ENCODE data around the gene LRRIQ3.
"Not testable (repeated sequence)": the region's sequence is repeated elsewhere in the genome, so short reads cannot be mapped to it uniquely, and the experiment has no call there.

LRRIQ3 gene, protein sequence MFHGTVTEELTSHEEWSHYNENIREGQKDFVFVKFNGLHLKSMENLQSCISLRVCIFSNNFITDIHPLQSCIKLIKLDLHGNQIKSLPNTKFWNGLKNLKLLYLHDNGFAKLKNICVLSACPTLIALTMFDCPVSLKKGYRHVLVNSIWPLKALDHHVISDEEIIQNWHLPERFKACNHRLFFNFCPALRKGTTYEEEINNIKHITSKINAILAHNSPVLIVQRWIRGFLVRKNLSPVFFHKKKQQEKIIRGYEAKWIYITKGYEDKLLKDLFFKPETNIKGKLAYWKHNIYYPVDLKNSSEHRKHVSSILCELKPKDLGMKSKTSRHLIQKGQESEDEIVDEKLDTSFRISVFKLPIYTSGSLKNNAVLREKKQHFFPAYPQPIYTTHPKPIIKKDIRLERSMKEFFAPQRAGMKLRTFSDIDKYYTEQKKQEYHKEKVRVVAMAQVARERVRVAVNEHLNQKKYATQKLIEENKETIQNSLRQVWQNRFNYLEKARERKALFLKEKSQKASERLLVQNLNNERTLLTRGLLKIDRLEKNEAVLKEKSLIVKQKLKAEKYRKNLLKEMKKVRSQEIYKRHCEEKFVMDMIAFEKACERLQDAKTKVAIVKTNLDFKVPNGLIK

DNA sequence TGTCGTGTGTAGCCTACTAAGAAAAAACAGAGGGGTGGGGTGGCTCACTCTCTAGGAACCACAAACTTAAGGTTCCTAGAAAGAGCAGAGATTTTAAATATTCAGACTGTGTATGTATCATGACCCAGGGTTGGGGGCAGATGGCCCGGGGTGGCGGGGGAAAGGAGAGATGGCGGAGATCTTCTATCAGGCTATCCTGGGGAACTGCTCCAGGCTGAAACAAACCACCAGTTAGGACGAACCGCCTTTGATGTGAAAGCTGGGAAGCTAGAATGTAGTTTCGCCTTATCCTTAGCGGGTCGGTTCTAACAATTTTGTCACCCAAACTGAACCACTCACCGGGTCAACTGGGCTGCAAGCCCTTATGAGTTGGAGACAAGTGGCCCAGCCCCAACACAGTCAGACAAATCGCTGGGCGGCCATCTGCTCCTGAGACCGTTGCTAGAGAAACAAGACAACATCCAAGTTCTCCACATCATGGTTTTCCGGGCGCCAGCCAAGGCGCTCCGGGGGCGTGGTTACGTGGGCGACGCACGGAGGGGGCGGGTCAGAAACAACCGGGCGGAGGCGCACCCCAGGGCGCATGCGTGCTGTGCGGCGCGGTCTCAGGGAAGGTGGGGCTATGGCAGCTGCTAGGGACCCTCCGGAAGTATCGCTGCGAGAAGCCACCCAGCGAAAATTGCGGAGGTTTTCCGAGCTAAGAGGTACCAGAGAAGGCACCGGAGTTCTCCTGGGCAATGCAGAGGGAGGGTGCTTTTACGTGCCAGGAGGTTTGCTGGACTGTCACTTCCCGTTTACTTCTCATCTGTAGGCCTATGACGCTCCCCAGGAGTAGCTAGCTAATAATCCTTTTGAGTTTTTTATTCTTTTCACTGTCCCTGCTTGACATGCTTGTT lies at the start of gene LRRIQ3, which contains the start of gene FPGT:
LRRIQ3 (minus strand) TSS at position 520 of the 896 bp plus-strand sequence. CDS start 14,492 bp downstream, outside the sequence.
FPGT (plus strand) TSS at position 586 of the 896 bp plus-strand sequence; CDS start at position 623, 37 bp downstream.
- intact Hi-C loops (cut with DNase I): no loop called here
- peak; percentile 89 to 99 (median 93) for DNase-seq

DNA sequence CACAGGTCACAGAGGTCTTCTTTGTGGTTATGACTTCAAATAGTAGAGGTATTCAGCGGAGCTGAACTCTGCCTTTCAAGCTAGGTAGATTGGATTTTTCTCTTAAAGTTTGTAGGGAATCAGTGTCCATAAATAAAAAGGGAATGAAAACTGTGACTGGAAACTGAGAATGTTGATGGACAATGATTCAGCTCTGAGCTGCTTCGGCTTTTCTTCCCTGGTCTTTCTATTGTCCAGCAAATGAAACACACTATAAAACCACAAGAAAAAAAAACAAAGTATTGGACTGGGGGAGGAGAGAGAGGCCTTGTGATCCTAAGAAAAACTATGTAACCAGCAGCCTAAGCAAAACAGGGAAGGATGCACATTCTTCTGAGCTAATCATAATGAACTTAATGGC lies 48.3 kb upstream of the LRRIQ3 start:
- intact Hi-C loops (cut with DNase I): no loop called here
- no peak for DNase-seq

DNA sequence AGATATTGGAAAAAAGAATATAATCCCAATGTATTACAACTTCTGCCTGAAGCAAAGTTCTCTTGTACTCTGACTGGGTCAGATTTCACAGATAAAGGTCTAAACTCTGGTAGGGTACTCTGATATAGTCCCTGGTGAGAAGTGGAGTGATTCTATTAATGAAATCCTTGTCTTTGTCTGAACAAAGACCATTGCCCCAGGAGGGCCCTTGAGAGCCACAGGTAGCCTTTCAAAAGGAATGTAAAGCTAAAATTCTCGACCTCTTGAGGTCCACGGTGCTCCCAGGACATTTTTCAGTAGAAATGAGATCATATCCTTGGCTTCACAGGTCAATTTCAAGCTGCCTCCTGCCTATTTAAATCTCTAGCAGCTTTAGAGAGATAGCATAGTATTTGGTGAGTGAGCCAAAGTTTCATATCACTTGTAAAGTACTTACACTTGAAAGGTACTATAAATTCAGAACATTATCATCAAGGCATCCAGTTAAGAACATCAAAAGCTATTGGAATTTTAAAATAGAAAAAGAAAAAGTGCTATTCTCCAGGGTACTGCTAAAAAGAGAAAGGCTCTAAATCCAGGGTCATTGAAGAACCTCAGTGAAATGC lies 47.3 kb upstream of the LRRIQ3 start:
- intact Hi-C loops (cut with DNase I): no loop called here

DNA sequence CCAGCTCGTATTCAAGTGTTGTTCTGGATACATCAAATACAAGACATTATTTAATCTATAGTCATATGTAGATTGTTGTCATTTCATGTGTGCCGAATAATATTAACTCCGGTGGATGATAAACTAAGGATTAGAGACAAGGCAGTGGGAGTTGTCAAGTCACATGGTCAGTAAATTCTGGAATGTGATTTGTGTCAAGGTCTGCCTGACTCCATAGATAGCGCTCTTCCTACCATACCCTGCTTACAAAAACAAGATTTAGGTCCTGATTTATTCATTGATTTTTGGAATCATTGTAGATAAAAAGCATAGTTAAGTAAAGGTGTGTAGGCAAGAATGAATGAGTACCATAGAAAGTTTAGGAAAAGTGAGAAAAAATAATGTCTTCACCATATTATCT lies 39.8 kb upstream of the LRRIQ3 start:
- no peak for DNase-seq
- intact Hi-C loops (cut with DNase I): no loop called here

More for the DNA sequence above, 47.3 kb upstream of the LRRIQ3 start:
- DNase-seq: no peak

DNA sequence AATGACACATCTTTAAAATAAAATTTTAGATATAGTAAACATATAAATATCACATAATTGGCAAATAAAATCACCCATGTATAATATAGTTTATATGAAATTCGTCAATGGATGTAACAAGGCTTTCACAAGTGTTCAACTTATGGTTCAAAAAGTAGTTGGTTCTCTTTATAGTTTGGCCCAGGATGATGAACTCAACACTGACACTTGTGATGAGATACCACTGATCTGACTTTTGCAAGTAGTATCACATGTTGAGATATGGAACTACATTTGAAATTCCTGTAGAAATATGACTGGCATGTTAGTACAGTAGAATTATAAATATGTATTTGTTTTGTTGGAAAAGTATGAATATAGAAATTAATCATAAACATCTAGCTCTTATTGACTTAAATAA lies 39.1 kb upstream of the LRRIQ3 start:
- DNase-seq: no peak
- intact Hi-C loops (cut with DNase I): no loop called here

DNA sequence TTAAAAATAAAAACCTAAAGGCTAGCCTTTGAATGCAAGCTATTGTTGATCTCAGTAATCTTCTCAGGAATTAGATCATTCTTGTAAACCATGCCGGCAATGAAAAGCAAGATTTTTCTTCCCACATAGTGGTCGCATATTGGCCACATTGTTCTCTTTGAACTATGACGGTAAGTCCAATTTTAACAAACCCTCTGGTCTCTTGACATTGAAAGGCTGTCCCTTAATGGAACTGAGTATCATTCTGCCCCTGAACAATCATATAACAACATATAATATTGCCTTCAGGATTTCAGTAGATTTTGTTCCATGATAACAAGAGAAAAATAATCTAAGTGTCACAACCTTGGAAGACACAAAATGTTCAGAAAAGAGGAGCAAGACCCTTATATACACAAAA lies 38.5 kb upstream of the LRRIQ3 start:
- intact Hi-C loops (cut with DNase I): no loop called here
- no peak for DNase-seq

DNA sequence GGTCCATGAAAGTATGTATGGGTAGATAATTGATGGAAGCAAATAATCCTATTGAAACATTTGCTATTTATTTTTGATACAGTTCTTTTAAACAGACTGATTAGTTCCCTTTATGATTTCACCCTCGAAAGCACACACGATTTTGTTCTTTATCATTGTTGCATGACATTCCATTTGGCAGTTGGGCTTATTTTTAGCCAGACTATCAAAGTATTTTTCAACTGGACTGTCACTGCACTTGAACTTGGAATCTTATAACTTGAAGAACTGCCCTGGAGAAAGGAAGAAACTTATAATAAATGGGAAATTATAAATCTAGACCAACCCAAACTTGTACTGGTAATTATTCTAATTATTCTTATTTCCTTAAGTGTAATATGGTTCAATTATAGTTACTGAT lies 37.2 kb upstream of the LRRIQ3 start, which contains the start of gene TNNI3K:
TNNI3K (plus strand) TSS at position 235 of the 400 bp plus-strand sequence; CDS start at position 300, 65 bp downstream.
- DNase-seq: no peak
- intact Hi-C loops (cut with DNase I): no loop called here

DNA sequence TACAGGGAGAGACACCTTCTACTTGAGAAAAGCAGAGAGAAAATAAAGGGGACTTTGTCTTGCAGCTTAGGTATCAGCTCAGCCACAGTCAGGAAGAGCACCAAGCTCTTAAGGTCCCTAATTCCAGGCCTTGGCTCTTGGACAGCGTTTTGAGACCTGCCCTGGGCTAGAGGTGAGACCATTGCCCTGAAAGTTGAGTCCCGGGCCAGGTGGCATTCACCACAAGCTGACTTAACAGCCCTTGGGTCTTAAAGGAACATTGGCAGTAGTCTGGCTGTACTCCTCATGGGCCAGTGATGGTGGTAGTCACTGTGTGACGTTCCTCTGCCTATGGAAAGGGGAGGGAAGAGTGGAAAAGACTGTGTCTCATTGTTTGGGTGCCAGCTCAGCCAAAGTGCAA lies 25.5 kb upstream of the LRRIQ3 start:
- intact Hi-C loops (cut with DNase I): no loop called here
- DNase-seq: peak in 1 of 10 donors; percentile 20

DNA sequence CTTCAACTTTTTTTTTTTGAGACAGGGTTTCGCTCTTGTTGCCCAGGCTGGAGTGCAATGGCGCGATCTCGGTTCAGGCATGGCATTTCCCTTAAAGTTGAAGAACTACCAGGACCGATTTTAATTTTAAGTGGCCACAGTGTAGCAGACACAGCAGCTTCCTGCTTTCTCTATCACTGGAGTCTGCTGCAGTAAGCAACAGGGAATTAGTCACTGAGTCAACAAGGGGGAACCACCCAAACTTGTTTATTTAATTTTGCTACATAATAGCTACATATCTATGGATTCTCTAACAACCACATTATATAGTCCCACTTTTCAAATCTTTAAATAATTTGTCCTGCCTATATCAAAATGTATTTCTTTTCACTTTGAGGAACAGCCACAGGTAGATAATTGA lies 24.7 kb upstream of the LRRIQ3 start:
- intact Hi-C loops (cut with DNase I): no loop called here
- no peak for DNase-seq

DNA sequence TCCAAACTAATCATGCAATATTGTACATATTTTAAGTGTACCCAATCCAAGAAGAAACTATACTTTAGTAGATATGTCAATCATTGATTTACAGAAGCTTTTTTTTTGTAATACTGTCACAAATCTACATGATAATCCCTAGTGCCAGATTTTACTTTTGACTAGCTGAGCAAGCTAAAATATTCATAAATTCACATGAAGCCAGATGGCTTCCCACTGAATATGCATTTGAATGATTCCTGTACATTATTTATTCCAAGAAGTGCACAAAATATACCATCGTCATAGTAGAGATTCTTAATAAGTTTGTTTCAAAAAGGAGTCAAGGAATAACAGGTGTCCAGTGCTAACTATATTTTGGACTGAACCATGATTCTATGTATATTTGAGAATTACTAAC lies 17.3 kb upstream of the LRRIQ3 start:
- intact Hi-C loops (cut with DNase I): no loop called here
- no peak for DNase-seq

DNA sequence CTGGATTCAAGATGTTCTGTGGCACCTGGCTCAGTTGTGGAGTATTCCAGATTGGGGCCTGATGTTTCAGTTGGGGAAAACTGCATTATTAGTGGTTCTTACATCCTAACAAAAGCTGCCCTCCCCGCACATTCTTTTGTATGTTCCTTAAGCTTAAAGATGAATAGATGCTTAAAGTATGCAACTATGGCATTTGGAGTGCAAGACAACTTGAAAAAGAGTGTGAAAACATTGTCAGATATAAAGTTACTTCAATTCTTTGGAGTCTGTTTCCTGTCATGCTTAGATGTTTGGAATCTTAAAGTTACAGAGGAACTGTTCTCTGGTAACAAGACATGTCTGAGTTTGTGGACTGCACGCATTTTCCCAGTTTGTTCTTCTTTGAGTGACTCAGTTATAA lies 7.3 kb upstream of the LRRIQ3 start:
- no peak for DNase-seq
- intact Hi-C loops (cut with DNase I): no loop called here

DNA sequence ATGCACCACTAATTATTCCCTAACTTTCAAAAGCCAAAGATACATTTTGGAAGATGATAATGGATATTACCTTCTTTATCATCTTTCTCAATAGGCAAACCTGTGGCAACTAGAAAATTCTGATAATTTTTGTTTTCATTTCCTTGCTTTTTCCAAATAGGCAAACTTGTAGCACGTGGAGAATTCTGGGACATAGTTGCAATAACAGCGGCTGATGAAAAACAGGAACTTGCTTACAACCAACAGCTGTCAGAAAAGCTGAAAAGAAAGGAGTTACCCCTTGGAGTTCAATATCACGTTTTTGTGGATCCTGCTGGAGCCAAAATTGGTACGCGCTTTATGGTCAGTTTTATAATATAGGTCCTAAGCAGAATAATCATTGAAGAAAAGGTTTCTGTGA lies 1.5 kb upstream of the LRRIQ3 start:
- no peak for DNase-seq
- intact Hi-C loops (cut with DNase I): no loop called here

DNA sequence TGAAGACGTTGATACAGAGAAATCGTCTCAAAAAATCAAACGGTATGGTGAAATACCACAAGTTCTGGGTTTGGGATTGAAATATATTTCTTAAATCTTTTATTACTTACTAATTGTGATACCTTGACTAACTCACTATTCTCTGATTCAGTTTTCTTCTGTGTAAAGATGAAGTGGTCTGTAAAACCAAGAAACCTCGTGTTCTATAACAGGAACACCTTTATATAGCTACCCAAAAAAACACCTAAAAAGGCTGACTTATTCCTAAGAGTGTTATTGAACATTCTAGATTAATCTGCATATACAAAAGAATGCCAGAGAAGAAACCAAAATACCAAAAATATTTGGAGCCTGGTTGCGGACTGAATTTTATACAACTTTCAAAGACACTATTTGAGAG lies 721 bp downstream of the LRRIQ3 start:
- intact Hi-C loops (cut with DNase I): no loop called here
- DNase-seq: no peak

DNA sequence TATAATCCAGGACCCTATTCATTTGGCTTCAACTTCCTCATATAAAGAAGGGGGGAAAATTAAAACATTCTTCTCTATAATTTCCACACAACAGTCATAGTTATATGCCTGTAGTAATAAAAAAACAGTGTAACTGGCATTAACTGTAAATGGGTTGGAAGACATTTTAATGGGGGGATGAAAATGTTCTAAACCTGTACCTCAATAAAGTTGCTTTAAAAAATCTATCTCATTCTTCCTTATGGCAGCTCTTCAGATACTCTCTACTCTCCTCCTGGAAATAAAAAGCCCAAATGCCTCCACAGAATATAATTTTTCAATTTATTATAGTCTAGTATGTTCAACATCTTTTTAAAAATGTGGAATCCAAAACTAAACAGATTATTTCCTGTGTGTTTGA lies 2.6 kb downstream of the LRRIQ3 start:
- intact Hi-C loops (cut with DNase I): no loop called here
- no peak for DNase-seq

DNA sequence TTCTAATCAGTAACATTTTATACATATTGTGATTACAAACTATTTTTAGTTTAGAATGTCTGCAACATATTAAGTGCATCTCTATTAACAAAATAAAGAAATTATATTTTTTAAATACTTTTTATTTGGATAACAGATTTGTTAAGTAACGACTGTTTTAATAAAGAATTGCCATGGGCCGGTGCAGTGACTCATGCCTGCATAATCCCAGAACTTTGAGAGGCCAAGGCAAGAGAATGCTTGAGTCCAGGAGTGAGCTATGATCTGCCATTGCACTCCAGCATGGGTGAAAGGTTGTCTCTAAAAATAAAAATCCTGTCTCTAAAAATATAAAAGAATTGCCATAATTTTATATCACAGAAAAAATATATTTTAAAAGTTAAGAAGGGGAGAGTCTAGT lies 4.1 kb downstream of the LRRIQ3 start:
- DNase-seq: no peak

DNA sequence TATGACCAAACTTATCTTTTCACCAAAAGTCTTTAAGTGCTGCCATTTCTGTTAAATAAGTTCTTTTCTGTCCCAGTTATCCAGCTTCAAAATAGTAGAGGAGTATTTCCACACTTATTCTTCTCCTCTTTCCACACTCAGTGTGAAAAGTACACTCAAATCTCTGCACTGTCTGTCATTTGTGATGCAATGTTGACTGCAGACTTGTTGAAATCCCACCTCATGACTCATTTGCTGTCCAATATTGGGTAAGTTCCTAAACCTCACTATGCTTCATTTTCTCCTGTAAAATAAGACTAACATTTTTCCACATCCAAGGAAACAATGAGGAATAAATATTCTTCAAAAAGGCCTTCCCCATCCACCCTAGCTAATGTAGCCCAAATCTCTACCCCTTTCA lies 17.5 kb downstream of the LRRIQ3 start:
- no peak for DNase-seq

More for the DNA sequence above, 4.1 kb downstream of the LRRIQ3 start:
- intact Hi-C loops (cut with DNase I): no loop called here

DNA sequence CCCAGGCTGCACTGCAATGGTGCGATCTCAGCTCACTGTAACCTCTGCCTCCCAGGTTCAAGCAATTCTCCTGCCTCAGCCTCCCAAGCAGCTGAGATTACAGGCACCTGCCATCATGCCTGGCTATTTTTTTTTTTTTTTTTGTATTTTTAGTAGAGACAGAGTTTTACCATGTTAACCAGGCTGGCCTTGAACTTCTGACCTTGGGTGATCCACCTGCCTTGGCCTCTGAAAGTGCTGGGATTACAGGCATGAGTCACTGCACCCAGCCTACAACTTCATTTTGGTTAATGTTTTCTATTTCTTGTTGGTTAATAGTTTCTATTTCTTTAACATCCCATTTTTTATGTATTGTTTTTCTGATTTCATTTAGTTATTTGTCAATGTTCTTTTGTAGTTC lies 23.6 kb downstream of the LRRIQ3 start:
- intact Hi-C loops (cut with DNase I): not testable (repeated sequence)

More for the DNA sequence above, 17.5 kb downstream of the LRRIQ3 start:
- intact Hi-C loops (cut with DNase I): no loop called here

DNA sequence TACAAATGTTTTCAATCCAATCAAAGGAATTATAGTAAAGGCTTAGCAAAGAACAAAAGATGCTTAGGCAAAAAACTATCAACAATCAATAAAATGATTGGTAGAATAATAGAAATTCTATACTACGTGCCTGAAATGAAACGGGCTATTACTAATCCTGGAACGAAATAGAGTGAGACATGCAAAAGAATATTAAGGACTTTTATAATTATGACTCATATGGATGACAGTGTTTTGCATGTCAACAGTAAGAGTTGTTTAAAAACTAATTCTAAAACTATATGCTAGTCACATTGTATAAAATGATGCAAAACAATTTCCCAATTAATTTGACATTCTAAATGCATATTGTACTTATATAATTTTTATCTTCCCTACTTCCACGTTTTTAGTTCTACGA lies 35.6 kb downstream of the LRRIQ3 start:
- DNase-seq: no peak
- intact Hi-C loops (cut with DNase I): no loop called here

More for the DNA sequence above, 23.6 kb downstream of the LRRIQ3 start:
- DNase-seq: not testable (repeated sequence)

DNA sequence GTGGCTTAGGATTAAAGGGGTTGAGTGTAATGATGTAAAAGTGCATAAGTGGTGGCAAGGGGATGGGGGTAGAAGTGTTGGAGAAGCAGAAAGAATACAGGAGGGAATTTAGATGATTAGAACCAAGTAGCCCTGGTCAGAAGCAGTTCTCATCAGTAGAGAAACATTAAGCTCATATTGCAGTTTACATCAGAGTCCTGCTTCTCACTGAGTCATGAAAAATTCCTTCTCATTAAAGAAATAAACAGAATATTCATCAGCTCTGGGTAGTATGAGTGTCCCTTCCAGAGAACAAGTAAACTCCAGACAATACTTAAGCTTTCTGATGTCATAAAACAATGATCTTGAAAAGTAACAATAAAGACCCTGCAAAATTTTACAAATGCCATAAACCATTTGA lies 36.5 kb downstream of the LRRIQ3 start:
- DNase-seq: no peak
- intact Hi-C loops (cut with DNase I): no loop called here

DNA sequence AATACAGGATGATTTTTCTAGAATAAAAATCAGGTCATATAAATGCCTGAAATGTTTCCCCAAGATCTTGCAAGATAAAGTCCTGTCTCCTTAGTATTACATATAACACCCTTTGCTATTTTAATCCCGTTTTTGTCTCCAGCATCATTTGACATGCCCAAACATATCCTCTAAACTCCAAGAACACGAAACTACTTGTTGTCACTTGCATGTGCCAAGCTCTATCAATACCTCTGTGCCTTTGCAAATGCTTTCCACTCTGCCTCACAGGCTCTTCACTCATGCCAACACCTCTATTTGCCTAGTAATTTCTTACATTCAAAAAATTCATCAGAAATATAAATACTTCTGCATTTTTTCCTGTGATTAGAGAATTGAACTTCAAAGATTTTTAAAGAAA lies 37.9 kb downstream of the LRRIQ3 start:
- DNase-seq: no peak
- intact Hi-C loops (cut with DNase I): no loop called here

Measured in posterior cingulate gyrus (tissue), 11 donors.